Kidney (tissue), 14 donors: ENCODE results near the gene BIRC5. TPM values are rescaled to one million over a fixed set of nuclear protein-coding genes. Genes with fewer than 3 reads are reported as not detected.

ENCODE experiments used
- DNase-seq, 5 donors: peaks; one replicate each; pipeline ENCODE4 v3.0.0-alpha.2; 2013 to 2020
- FAIRE-seq: peaks from 2 replicates; lab custom pipeline; 2012; peaks lifted over from hg19 to GRCh38; lab: Jason Lieb, UNC
- H3K27ac ChIP-seq, 2 donors: one replicate each; pipeline ENCODE4 v1.7.0; 2013; ENCODE audit warnings: low read depth in 2 of 2, low read length in 2 of 2, inconsistent platforms in 1 of 2
- H3K27me3 ChIP-seq: one replicate; pipeline ENCODE4 v1.7.1; 2013; ENCODE audit warnings: low read length, inconsistent platforms; ENCODE audit not compliant: control insufficient read depth, insufficient read depth
- H3K36me3 ChIP-seq, 3 donors: one replicate each; pipeline versions ENCODE4 v1.7.0 to v1.7.1; 2013; ENCODE audit warnings: low read length in 3 of 3, control low read depth in 1 of 3, inconsistent platforms in 1 of 3; ENCODE audit not compliant: insufficient read depth in 3 of 3, control insufficient read depth in 2 of 3
- H3K4me1 ChIP-seq, 3 donors: one replicate each; pipeline versions ENCODE4 v1.7.0 to v1.7.1; 2013; ENCODE audit warnings: low read length in 3 of 3, inconsistent platforms in 1 of 3, low read depth in 1 of 3; ENCODE audit not compliant: control insufficient read depth in 2 of 3, insufficient read depth in 2 of 3
- H3K4me3 ChIP-seq, 3 donors: one replicate each; pipeline versions ENCODE4 v1.7.0 to v1.8.1; 2013; ENCODE audit warnings: low read length in 3 of 3, control low read depth in 1 of 3, inconsistent platforms in 1 of 3
- H3K9ac ChIP-seq, 3 donors: one replicate each; pipeline versions ENCODE4 v1.7.0 to v1.7.1; 2013; ENCODE audit warnings: low read length in 3 of 3, control low read depth in 1 of 3, inconsistent platforms in 1 of 3
- H3K9me3 ChIP-seq, 3 donors: one replicate each; pipeline versions ENCODE4 v1.7.0 to v1.7.1; 2013; ENCODE audit warnings: low read length in 3 of 3, control low read depth in 1 of 3, inconsistent platforms in 1 of 3; ENCODE audit not compliant: control insufficient read depth in 2 of 3, insufficient read depth in 1 of 3
- CTCF ChIP-seq: IDR thresholded peaks from 3 replicates; pipeline ENCODE4 v1.5.1; 2012; ENCODE audit warnings: mild to moderate bottlenecking, moderate library complexity, borderline replicate concordance; ENCODE audit not compliant: insufficient read depth; ENCODE audit errors: extremely low read depth
- intact Hi-C: fragments of 100-400 bp; cut with DNase I; formaldehyde crosslinking; loops from one replicate; pipeline ENCODE4 v1.11.1; 2022
- polyA plus RNA-seq: library from polyadenylated mRNA; stranded (reverse); fragments of 350-450 nt; fragmentation: Illumina TruSeq; extraction: RNeasy Lipid Tissue Mini Kit (QIAGEN cat#74804); gene quantifications from one replicate; pipeline ENCODE4 v1.2.3, GENCODE V29; 2014; ENCODE audit warnings: low read depth, low replicate concordance; ENCODE audit not compliant: insufficient read depth
- total RNA-seq: library from RNA; stranded (reverse); fragmentation: NEBNext Ultra II Directional; extraction: Animal tissue kit (Norgen Biotek cat#: 25700); gene quantifications from one replicate; pipeline ENCODE4 v1.2.1, GENCODE V29; 2021
- donor health status: control.
- donor health status: control.
- donor health status: control.
- donor health status: control.
- donor health status: control.
- donor health status: DM: yes; HTN: yes; CAD: no.
- donor health status: Normal renal cell carcinoma (clear cell type).

Gene BIRC5
- total and polyA plus RNA-seq, 2 donors from 2014 or later, result 0.26 to 1.7 TPM

DNA sequence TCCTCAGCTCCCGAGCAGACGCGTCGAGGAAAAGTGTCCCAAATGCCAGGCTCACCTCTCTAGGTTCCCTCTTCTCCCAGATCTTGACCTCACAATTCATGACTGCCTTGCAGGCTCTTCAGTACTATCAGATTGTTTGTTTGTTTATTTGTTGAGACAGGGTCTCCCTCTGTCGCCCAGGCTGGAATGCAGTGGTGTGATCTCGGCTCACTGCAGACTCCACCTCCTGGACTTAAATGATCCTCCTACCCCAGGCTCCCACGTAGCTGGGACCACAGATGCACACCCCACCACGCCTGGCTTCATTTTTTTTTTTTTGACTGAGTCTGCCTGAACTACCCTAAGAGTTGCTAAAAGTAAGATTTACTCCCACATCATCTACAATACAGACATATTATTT is 33.3 kb downstream of the BIRC5 start:
- Histone ChIP-seq H3K9me3 (no peaks in the 10 kb centered on the region), H3K27me3 (no peaks in the 10 kb centered on the region), H3K36me3 (no peaks in the 10 kb centered on the region), H3K4me3 (no peak overlapping the region), H3K27ac (peak overlapping the region in 1 of 2 donors; percentile 53), H3K9ac (no peak overlapping the region), H3K4me1 (peaks cover 0 to 7% (median 0%) of the 10 kb centered on the region in 3 donors)
- intact Hi-C loops, result loop anchor here (10.0 kb wide), 1 partner anchor 133 kb away; no protein-coding TSS in a partner anchor
- no peak for TF ChIP-seq CTCF
- DNase-seq, result no peak
- FAIRE-seq, result no peak

DNA sequence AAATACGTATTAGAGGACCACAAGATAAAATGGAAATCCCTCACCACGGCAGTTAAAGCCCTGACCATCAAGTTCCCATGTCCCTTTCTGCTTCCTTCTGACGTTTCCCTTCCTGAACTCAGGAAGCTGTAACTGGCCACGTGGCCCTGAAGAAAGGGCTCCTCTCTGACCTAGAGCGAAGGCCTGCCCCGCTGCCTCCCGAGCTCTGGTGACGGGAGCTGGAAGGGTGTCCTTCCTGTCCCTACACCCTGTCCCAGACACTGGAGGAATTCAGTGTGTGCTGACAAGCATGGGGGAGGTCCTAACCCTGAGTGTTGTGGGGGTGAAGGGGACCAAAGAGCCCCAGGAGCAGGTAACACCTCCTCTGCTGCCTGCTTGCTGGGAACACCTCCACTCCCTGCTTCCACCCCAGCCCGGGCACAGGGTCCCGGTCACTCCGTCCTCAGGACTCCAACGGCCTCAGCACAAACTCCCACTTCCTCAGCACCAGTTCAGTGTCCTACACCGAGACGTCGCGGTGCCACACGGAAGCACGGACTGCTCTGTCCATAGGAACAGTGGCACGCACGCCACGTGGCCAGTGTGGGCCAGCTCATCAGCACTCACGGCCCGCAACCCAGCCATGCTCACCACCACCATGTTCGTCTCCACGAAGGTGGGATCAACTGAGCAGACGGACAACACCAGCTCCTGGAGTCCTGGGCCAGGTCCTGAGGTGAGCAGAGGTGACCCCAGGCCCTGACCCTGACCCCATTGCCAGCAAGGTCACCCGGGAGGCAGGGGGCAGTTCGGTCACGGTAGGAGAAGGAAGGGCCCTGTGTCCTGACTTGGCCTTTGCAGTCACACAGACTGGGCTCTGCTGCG is 34.2 kb downstream of the BIRC5 start:
- H3K9ac ChIP-seq, result no peak overlapping the region
- no peak for TF ChIP-seq CTCF
- H3K9me3 ChIP-seq, result no peaks in the 10 kb centered on the region
- H3K36me3 ChIP-seq, result no peaks in the 10 kb centered on the region
- H3K4me3 ChIP-seq, result no peak overlapping the region
- intact Hi-C loops, result loop anchor here (10.0 kb wide), 1 partner anchor 133 kb away; no protein-coding TSS in a partner anchor
- DNase-seq, result peak in 2 of 5 donors; percentile 49 to 74
- peak overlapping the region; percentile 72 to 75 for H3K27ac ChIP-seq
- H3K4me1 ChIP-seq, result peaks cover 0 to 7% (median 0%) of the 10 kb centered on the region in 3 donors
- no peaks in the 10 kb centered on the region for H3K27me3 ChIP-seq
- FAIRE-seq, result no peak

- H3K9ac ChIP-seq, result no peak overlapping the region
- intact Hi-C loops, result loop anchor here (10.0 kb wide), 1 partner anchor 134 kb away; no protein-coding TSS in a partner anchor
- peaks cover 0 to 7% (median 0%) of the 10 kb centered on the region in 3 donors for H3K4me1 ChIP-seq
- no peak for FAIRE-seq
- H3K27ac ChIP-seq, result peak overlapping the region in 1 of 2 donors; percentile 75
- no peak for TF ChIP-seq CTCF
- H3K27me3 ChIP-seq, result no peaks in the 10 kb centered on the region
- no peak overlapping the region for H3K4me3 ChIP-seq
- DNase-seq, result peak in 2 of 5 donors; percentile 43 to 66
- H3K36me3 ChIP-seq, result no peaks in the 10 kb centered on the region
- H3K9me3 ChIP-seq, result no peaks in the 10 kb centered on the region
Observed at GRCh38 chr17:78249074-78249817, 35.2 kb downstream of the BIRC5 start.
